ENCODE data around the gene MBD2. TPM values are rescaled to one million over a fixed set of nuclear protein-coding genes. Genes with fewer than 3 reads are reported as not detected.

The MBD2 gene
- total RNA-seq, 2 donors from 2014 or later, result 24.3 to 32.0 TPM

GRCh38 chr18:54240629-54241107, 16.2 kb upstream of the MBD2 start:
- H3K27ac ChIP-seq, result no peak overlapping the region

DNA sequence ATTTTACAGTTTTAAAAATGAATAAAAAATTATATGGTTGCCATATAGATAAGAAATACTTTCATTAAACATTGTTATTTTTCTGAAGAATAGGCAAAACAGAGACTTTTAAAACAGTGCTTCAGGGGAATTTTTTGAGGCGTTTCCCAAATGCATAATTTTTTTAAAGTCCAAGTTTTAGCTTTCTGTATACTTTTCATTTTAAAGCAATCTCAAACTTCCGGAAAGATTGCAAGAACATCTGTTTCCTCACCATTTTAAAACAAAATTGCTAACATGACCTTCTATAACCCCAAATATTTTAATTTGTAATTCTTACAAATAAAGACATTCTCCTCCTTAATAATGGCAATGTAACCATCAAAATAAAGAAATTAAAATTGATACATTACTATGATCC, 15.1 kb upstream of the MBD2 start:
- H3K27ac ChIP-seq, result no peak overlapping the region
- no peaks in the 10 kb centered on the region for H3K36me3 ChIP-seq
- no peak for DNase-seq (ENCODE audit: low spot score)
- no peaks in the 10 kb centered on the region for H3K9me3 ChIP-seq
- H3K4me1 ChIP-seq, result peaks cover 0 to 12% of the 10 kb centered on the region in 2 donors
- H3K27me3 ChIP-seq, result no peaks in the 10 kb centered on the region
- TF ChIP-seq, protein P1, sequence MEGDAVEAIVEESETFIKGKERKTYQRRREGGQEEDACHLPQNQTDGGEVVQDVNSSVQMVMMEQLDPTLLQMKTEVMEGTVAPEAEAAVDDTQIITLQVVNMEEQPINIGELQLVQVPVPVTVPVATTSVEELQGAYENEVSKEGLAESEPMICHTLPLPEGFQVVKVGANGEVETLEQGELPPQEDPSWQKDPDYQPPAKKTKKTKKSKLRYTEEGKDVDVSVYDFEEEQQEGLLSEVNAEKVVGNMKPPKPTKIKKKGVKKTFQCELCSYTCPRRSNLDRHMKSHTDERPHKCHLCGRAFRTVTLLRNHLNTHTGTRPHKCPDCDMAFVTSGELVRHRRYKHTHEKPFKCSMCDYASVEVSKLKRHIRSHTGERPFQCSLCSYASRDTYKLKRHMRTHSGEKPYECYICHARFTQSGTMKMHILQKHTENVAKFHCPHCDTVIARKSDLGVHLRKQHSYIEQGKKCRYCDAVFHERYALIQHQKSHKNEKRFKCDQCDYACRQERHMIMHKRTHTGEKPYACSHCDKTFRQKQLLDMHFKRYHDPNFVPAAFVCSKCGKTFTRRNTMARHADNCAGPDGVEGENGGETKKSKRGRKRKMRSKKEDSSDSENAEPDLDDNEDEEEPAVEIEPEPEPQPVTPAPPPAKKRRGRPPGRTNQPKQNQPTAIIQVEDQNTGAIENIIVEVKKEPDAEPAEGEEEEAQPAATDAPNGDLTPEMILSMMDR (IDR thresholded peaks at IDR 0.05), result no peak
- H3K4me3 ChIP-seq, result no peak overlapping the region

More at GRCh38 chr18:54240629-54241107, 16.2 kb upstream of the MBD2 start:
- Histone ChIP-seq H3K4me3 (no peak overlapping the region), H3K4me1 (peaks cover 0 to 12% of the 10 kb centered on the region in 2 donors), H3K27me3 (no peaks in the 10 kb centered on the region), H3K36me3 (no peaks in the 10 kb centered on the region), H3K9me3 (no peaks in the 10 kb centered on the region)
- no peak for DNase-seq (ENCODE audit: low spot score)
- TF ChIP-seq, protein P1 (IDR thresholded peaks at IDR 0.05), result no peak

GRCh38 chr18:54239091-54239490, 14.6 kb upstream of the MBD2 start:
- H3K27me3 ChIP-seq, result no peaks in the 10 kb centered on the region
- no peak for DNase-seq (ENCODE audit: low spot score)
- no peak overlapping the region for H3K4me3 ChIP-seq
- H3K36me3 ChIP-seq, result no peaks in the 10 kb centered on the region
- H3K4me1 ChIP-seq, result peaks cover 0 to 12% of the 10 kb centered on the region in 2 donors
- TF ChIP-seq, protein P1 (IDR thresholded peaks at IDR 0.05), result no peak
- no peak overlapping the region for H3K27ac ChIP-seq
- H3K9me3 ChIP-seq, result no peaks in the 10 kb centered on the region

DNA sequence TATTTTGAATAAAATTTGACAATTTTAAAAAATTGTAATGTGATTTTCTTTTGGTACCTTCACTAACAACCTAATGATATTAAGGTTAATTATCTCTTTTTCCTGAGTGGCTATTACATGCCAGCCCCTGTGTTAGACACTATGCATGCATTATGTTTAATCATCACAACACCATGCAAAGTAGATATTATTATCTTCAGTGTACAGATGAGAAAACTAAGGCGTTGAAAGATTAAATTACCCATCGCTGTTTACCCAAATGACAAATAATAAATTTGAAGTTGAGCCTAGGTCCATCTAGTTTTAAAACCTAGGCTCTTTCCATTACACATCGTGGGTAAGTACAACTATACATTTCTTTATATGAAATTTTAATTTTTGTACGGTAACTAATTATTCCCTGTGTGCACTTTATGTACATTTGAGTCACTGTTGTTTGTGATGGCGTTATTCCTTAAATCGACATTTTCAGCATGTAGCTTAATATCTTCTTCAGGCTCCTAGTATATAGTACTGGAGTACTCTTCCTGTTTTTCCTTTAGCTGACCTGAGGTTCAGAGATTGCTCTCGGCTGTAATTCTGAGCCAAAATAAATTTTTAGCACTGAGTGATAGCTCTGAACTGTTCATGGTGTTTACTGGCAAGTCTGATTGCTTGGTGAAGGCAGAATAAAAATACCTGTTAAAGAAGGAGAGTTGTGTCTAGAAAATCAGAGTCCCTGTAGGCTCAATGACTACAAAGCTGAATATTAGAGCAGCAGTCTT, 13.9 kb upstream of the MBD2 start:
- no peaks in the 10 kb centered on the region for H3K27me3 ChIP-seq
- H3K4me1 ChIP-seq, result peaks cover 0 to 12% of the 10 kb centered on the region in 2 donors
- no peaks in the 10 kb centered on the region for H3K9me3 ChIP-seq
- peak overlapping the region in 1 of 2 donors; percentile 14 for H3K27ac ChIP-seq
- no peak for DNase-seq (ENCODE audit: low spot score)
- H3K4me3 ChIP-seq, result no peak overlapping the region
- TF ChIP-seq, protein P1 (IDR thresholded peaks at IDR 0.05), result no peak
- no peaks in the 10 kb centered on the region for H3K36me3 ChIP-seq

DNA sequence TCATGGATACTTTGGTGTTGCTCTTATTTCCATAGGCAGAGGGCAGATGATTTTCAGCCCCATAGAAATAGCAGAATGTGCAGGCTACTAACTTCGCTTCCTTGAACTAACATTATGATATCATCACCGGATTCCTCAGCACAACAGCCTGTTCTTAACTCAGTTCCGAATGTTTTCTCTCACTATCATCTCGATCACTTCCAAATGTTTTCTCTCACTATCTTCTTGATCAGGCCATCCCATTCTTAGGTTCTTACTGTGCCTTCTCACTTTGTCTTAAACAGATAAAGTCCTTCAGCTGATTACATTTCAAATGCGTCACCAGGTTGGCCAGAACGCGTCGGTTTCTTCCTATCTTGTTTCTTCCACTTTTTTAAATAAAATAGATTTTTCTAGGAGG, 11.4 kb upstream of the MBD2 start:
- no peaks in the 10 kb centered on the region for H3K36me3 ChIP-seq
- H3K4me3 ChIP-seq, result no peak overlapping the region
- no peak overlapping the region for H3K27ac ChIP-seq
- H3K27me3 ChIP-seq, result no peaks in the 10 kb centered on the region
- TF ChIP-seq, protein P1 (IDR thresholded peaks at IDR 0.05), result no peak
- H3K9me3 ChIP-seq, result no peaks in the 10 kb centered on the region
- peaks cover 0 to 16% of the 10 kb centered on the region in 2 donors for H3K4me1 ChIP-seq
- DNase-seq (ENCODE audit: low spot score), result no peak
